ENCODE results near the gene RAB29.

GRCh38 chr1:205729945-205730610 is 45.2 kb downstream of the RAB29 start:
- TF ChIP-seq TARDBP (IDR thresholded peaks at IDR 0.05) (no peak), ELF4 (IDR thresholded peaks at IDR 0.05) (no peak), FOXM1 (IDR thresholded peaks at IDR 0.05; ENCODE audit: borderline replicate concordance) (no peak), ZNF384 (IDR thresholded peaks at IDR 0.05) (no peak), FOXA1 (IDR thresholded peaks at IDR 0.05) (no peak), SUZ12 (IDR thresholded peaks at IDR 0.05) (no peak), PKNOX1 (IDR thresholded peaks at IDR 0.05) (no peak)
